Activated CD4-positive, alpha-beta T cell treated with anti-CD3 and anti-CD28 coated beads, Interleukin-2, amount 50 U/mL, for 16 hours (primary cell): ENCODE data around the gene GDNF.
A peak's percentile ranks its signal among the peaks of the same experiment; 100 is the strongest.
"Not testable (repeated sequence)": the region's sequence is repeated elsewhere in the genome, so short reads cannot be mapped to it uniquely, and the experiment has no call there.

Experiments
- DNase-seq: peaks from one replicate; pipeline ENCODE4 v3.0.0-alpha.2; 2020

Gene GDNF

GRCh38 chr5:37839407-37840052 is at the start of gene GDNF:
GDNF (minus strand) TSS chr5:37840041; CDS start chr5:37834796, 5,245 bp downstream.
- peak; percentile 17 for DNase-seq

DNA sequence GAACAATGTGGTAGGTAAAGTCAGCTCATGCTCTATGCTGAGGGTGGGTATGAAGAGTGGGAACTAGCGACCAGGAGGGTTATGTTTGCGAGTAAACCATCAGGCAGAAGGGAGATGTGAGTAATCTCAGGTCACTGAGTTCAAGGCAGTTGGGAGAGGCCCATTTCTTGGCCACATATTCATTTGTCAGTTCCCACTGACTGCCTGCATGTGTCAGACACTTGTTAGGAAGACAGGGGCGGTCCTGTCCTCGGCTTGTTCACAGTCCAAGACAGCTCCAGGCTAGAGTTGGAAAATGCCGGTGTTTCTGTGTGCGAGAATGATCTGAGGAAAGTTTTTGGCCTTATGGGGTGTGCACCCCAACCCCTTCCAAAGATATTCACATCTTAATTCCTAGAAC is 48.6 kb upstream of the GDNF start:
- DNase-seq, result no peak

- DNase-seq, result no peak
These were observed 46.5 kb upstream of the GDNF start for GRCh38 chr5:37886242-37886905.

DNA sequence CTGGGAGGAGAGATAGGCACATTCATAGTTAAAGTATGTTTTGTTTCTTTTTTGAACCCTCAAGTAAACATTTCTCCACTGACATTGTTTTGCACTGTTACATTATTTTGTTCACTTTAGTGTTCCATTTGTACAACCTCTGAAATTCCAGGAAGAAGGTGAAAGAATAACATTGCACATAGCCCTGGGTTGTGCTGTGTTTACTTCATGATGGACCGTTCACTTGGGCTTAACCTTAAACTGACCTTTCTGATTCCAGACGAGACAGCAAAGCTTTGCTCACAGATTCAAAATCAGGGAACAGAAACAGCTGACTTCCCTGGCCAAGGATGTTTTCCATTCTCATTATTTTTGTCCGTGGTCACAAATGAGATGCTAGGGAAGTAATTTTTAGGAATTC is 42.8 kb upstream of the GDNF start:
- DNase-seq, result no peak

DNA sequence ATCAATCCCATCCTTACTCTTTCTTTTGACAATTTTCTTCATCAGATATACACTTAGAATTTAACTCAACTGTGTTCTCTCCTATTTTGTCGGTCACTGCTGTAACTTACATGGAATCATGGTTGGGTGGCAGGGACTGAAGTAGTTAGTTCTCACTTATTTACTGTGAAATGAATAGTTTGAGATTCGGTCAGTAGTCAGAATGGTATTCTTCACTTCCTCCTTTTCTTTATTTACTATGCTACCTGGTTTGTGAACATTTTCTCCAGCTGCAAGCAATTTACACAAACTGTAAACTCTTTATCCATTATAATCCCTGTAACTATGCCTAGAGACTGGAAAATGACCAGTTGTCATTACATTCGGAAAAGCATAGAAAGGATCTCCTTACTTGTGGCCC is 41.5 kb upstream of the GDNF start:
- no peak for DNase-seq

DNA sequence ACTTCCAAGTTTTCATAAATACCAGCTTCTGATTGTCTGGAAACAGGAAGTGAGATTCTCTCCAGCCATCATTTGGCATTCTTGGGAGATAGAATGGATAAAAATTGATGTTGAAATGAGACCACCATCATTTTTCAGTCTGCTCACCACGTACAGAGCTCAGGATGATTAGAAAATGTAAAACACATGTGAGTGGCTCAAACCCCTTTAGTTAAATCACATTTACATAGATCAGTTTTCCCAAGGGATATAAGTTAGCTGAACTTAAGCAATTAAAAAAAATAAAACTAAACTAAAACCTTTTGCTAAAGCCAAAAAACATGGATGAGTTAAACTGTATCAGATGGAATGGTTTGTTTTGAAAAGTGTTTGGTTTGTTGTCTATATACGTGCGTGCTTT is 37.1 kb upstream of the GDNF start:
- DNase-seq, result no peak

DNA sequence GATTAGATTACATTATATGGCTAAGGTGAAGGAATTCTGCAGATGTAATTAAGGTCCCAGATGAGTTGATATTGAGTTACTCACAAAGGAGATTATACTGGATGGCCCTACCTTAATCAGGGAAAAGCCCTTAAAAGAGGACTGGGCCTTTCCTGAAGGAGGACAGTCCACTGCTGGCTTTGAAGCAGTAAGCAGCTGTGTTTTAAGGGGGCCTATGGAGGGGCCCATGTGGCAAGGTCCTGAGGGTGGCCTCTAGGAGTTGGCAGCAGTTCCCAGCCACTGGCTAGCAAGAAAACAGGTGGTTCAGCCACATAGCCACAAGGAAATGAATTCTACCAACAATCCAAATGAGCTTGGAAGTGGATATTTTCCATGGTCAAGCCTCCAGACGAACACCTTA is 36.4 kb upstream of the GDNF start:
- DNase-seq, result no peak

DNA sequence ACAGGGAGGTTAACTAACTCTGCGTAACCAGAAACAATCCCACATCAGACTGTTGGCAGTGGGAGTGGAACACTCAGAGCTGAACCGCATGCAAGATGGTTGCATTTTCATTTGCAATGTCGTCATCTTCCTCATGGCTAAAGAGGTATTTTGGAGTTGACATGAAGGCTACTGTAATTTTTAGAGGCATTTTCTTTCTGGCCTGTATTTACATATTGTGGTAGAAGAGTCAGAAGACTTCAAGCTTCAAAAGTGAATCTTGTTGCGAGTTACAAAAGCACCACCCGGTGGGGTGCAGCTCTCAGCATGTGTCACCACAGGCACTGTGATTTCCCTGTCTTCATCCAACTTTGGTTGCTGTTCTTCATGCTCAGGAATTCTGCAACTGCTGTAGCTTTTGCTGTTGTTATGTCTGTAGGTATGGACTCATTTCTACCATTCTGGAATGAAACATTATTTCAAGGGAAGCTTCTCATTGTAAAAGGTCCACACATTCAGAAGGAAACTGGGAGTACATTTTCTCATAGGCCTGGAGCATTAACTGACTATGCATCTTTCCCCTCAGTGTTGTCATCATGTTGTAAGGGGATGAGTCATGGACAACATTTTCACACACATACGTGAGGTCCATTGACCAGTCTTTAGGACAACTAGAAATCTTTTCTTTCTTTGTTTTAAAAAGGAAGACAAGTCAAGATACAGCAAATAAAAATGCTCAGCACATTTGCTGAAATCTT is 35.4 kb upstream of the GDNF start:
- peak; percentile 4 for DNase-seq

GRCh38 chr5:37873988-37874387 is 34.1 kb upstream of the GDNF start:
- DNase-seq, result no peak

GRCh38 chr5:37871023-37871815 is 31.4 kb upstream of the GDNF start:
- no peak for DNase-seq

- DNase-seq, result no peak
These were observed 29.4 kb upstream of the GDNF start for GRCh38 chr5:37869216-37869615.

DNA sequence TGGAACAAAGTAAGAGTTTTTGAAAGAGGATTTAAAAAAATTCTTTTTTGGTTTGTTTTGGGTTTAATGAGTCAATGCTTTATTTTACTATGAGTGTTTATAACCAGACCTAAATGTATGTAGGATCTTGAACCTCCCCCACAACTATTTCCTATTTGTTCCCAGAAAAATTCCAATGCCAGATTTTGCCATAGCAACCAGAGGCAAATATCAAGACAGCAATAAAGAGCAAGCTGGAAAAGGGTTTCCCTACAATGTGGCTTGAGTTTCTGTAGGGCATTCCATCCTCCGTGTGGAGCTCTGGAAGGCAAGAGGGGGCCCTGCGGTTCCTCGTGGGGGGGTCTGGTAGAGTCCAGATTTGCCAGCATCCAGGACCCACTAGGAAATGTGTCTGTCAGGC is 27.8 kb upstream of the GDNF start:
- no peak for DNase-seq

DNA sequence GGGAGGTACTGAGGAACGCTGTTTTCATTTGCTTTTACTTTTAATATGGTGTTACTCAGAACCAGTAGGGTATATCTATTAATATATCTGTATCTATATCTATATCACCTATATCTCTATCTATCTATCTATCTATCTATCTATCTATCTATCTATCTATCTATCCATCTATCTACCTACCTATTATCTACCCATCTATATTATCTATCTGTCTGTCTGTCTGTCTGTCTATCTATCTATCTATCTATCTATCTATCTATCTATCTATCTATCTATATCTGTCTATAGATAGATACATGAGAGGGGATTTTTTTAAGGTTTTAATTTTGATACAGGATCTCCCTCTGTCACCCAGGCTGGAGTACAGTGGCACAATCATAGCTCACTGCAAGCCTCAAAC is 23.1 kb upstream of the GDNF start:
- not testable (repeated sequence) for DNase-seq

- no peak for DNase-seq
These were observed 20.4 kb upstream of the GDNF start for GRCh38 chr5:37860206-37860605.

DNA sequence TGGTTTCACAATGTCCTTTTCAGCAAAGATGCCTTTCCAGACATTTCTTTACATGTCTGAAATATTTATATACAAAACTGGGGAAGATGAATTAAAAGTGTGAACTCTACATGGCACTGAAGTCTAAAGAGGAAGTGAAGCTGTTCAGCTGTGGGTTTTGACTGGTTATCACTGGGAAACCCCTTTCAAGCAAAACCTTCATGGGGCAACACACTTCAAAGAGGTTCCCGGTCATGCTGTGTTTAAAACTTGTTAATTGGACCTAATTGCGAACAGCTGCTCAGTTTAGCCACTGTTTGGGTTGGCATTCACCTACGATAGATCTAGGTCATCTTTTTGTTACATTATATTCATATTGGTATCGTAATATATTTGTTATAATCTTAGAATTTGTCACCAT is 20.0 kb upstream of the GDNF start:
- DNase-seq, result no peak

DNA sequence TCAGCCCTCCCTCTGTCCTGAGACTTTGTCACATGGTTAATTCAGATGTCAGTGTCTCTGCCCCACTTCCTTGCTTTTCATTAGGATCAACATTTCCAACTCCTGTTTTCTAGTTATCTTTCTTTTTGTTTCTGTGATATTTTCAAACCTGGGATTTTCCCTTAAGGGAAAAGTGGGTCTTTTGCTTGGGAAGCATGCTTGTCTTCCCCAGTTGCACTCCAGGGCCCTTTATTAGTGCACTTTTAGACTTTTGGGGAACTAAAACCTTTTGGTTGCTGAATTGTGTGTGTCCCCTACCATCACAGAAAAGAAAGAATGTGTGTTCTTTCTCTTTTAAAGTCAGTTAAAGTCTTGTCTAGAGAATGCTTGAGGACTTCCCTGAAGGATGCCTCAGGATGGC is 18.4 kb upstream of the GDNF start:
- DNase-seq, result no peak

DNA sequence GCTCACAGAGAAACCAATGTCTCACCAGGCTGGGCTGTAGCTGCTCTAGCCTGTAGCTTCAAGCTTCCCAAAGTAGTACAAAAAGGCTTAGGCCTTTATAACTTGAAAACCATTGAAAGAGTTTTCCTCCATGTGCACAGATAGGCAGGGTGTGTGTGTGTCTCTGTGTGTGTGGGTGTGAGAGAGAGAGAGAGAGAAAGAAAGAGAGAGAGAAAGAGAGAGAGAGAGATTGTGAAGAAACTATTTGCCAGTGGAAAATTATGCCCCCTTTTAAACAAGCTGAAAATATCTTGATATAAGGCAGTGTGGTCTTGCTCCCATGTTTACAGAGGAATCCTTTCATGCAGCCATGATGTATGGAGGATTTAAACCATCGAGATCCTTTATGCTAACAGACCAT is 17.9 kb upstream of the GDNF start:
- DNase-seq, result no peak

- no peak for DNase-seq
These were observed 15.6 kb upstream of the GDNF start for GRCh38 chr5:37855438-37855837.

DNA sequence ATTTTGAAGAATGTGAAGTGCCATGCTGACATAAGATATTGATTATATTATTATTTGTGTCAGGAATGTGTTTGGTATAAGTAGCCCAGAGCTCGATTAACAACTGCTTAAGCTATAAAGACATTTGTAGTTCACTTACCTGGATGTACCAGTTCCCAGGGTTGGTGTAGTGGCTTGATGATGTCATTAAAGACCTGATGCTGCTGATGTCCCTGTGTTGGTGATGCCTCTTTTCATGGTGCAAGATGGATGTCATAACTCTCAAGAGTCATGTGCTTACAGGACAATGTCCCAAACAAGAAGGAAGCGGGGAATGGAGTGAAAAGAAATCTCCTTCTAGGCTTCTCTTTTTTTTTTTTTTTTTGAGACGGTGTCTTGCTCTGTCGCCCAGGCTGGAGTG is 11.5 kb upstream of the GDNF start:
- no peak for DNase-seq

DNA sequence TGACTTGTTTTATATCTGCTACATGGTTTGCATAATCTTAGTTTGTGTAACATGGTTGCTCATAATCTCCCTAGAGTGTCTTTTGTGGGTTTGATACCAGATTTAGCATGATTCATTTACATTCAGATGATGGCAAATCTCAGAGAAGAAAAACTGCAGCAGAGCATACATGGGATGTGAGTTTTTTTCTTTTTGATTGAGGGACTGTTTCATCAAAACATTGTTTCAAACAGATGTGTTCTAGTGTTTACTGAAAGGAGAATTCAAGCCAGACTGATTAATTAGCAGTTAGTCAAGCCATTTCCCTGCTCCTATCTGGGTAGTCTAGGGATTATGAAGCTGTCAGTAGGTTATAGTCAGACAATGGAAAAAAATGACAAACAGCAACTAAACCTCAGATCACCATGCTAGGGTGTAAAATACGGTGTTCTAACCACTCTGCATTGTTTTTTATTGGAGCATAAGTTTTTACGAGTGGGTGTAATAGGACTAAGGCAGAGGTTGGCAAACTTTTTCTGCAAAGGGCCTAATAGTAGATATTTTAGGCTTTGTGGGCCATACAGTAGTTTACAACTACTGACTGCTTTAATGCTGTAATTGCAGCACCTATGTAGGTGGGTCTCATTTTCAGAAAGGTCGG is 10.5 kb upstream of the GDNF start:
- DNase-seq, result no peak

- DNase-seq, result no peak
These were observed 9.8 kb upstream of the GDNF start for GRCh38 chr5:37849641-37850040.

GRCh38 chr5:37847978-37848425 is 8.2 kb upstream of the GDNF start:
- no peak for DNase-seq

DNA sequence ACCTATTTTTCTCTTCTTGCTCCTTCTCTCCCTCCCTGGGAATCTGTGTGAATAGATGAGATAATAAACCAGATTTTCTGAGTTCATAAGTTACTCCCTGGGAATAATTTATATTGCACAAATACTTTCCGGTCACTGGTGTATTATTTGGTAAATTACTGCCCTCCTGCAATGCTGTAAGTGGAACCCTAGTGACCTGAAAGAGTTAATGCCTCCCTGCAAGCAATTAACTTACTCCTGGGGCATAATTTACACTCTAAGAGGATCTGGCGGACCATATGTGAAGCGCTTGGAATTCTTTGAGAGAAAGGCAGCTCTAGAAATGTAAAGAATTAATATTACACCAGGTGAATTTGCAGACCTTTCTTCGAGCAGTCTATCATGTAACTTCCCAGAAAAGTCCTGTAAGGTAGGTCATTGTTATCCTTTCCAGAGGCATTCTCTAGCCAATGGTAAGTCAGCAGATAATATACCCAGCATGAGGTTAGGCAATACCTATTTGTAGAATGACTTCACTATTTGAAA is 7.0 kb upstream of the GDNF start:
- no peak for DNase-seq
